HG02981 (cell line): Measurements from ENCODE around the gene CD40LG.

Source experiments
- ATAC-seq: cut with Tn5 transposase; IDR thresholded peaks from one replicate; pipeline ENCODE4 v1.9.1; 2021; ENCODE audit warnings: mild to moderate bottlenecking, moderate library complexity; ENCODE audit not compliant: unreplicated experiment

The CD40LG gene

DNA sequence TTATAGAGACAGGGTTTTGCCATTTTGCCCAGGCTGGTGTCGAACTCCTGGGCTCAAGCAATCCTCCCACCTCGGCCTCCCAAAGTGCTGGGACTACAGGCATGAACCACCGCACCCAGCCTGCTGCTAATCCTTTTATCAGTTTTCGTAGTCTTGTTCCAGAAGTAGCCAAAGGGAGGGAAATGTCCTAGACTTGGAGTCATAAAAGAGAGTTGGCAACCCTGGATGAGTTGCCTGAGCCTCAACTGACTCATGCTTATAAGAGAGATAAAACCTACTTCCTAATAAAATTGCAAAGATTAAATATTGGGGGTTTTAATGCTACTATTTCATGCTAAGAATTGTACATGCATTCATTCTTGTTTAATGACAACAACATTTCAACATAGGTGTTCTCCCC lies 44.3 kb downstream of the CD40LG start:
- no peak for ATAC-seq

DNA sequence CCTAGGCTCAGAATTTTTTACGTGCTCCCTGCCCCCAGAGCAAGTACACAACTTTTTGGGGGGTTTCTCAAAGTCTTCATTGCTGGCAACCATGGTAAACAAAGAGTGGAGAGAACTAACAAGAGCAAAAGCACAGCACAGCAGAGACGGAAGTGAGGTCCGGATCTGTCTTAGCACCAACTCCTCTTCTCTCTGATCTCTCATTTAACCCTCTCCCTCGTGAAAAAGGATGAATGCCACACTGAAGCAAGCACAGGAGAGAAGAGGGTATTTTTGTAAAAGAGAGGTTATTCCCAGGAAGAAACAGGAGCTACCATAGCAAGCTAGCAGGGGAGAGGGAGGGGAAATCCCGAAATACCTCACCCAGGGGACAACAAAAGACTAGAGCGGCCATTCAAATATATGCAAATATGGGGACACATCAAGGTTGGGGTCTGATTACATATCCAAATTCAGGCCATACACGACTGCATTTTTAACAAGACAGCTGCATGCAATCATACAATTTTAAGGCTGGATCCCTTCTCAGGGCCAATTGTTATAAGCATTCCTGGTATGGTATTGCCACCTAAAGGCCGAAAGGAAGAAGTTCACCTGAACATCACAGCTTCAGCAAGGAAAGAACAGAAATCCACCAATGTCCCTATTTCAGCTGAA lies 46.6 kb downstream of the CD40LG start:
- ATAC-seq, result peak; percentile 70

DNA sequence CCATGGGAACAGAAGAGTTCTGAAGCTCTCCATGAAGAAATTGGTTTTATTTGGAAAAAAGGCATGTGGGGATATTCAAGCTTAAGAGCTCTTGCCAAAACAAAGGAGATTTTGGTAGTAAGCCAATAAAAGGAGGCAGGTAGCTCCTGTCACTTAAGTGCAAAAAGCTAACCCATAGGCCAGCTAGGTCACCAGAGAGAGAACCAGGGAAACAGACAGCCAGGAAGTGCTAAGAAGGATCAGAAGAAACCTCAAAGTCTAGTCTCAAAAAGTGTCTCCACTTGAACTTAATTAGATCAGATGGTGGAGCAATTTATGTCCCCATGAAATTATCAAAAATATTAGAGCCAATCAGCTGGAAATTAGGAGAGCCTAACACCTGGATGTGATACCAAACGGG lies 49.2 kb downstream of the CD40LG start:
- no peak for ATAC-seq

DNA sequence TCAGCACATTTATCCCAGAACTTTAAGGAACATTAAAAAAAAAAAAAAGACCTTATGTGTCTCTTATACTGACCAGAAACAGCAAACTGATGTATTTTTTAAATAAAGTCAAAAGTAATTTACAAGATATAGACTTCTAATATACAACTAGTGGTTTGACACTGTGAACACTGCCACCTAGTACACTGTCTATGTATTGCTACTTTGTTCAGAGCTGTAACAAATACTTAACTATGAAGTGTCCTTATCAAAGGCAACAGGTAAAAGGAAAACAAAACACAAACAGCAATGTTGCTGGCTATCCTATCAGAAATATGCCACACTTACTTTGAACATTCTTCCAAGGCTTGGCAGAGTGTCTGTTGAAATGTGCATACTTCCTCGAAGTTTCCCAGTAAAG lies 60.4 kb downstream of the CD40LG start:
- ATAC-seq, result peak; percentile 52
